Fibroblast of lung (primary cell): ENCODE results near the gene TMEM266. TPM values are rescaled to one million over a fixed set of nuclear protein-coding genes. Genes with fewer than 3 reads are reported as not detected.

Source experiments
- DNase-seq, 2 donors: peaks; one replicate each; pipeline versions ENCODE4 v3.0.0 to v3.0.0-alpha.2; 2010; ENCODE audit warnings: low read depth in 2 of 2
- H2AFZ ChIP-seq: 2 replicates; pipeline ENCODE4 v1.5.1; 2012; ENCODE audit warnings: low read length, control low read depth, inconsistent platforms
- H3K27ac ChIP-seq: 2 replicates; pipeline ENCODE4 v1.5.1; 2011; ENCODE audit warnings: low read length, control low read depth; ENCODE audit not compliant: insufficient read depth
- H3K27me3 ChIP-seq: 2 replicates; pipeline ENCODE4 v1.5.1; 2011; ENCODE audit warnings: mild to moderate bottlenecking, low read length; ENCODE audit not compliant: control insufficient read depth, insufficient read depth
- H3K36me3 ChIP-seq: 2 replicates; pipeline ENCODE4 v1.5.1; 2011; ENCODE audit warnings: low read length; ENCODE audit not compliant: control insufficient read depth, insufficient read depth
- H3K4me1 ChIP-seq: 2 replicates; pipeline ENCODE4 v1.5.1; 2011; ENCODE audit warnings: low read length; ENCODE audit not compliant: control insufficient read depth, insufficient read depth; ENCODE audit errors: extremely low read depth
- H3K4me2 ChIP-seq: 2 replicates; pipeline ENCODE4 v1.5.1; 2011; ENCODE audit warnings: low read length, control low read depth; ENCODE audit not compliant: insufficient read depth; ENCODE audit errors: extremely low read depth
- H3K4me3 ChIP-seq, 4 experiments: fragments of 200-600 bp in 1 of 4; sonication (generic) in 1 of 4; replicated peaks in 1 of 4; 2 replicates each; pipeline ENCODE4 v1.5.1; 2011 to 2016; ENCODE audit warnings: low read length in 4 of 4, low read depth in 3 of 4, mild to moderate bottlenecking in 3 of 4, control low read depth in 2 of 4, inconsistent platforms in 1 of 4, mixed read lengths in 1 of 4; ENCODE audit not compliant: insufficient read depth in 1 of 4; ENCODE audit errors: control extremely low read depth in 1 of 4
- H3K79me2 ChIP-seq: 2 replicates; pipeline ENCODE4 v1.5.1; 2012; ENCODE audit warnings: mild to moderate bottlenecking, low read length, inconsistent platforms; ENCODE audit not compliant: control insufficient read depth, insufficient read depth
- H3K9ac ChIP-seq: 2 replicates; pipeline ENCODE4 v1.5.1; 2011; ENCODE audit warnings: mild to moderate bottlenecking, low read length, control low read depth; ENCODE audit not compliant: insufficient read depth
- H3K9me3 ChIP-seq: 2 replicates; pipeline ENCODE4 v1.5.1; 2012; ENCODE audit warnings: low read depth, low read length; ENCODE audit not compliant: control insufficient read depth, insufficient read depth
- H4K20me1 ChIP-seq: 2 replicates; pipeline ENCODE4 v1.5.1; 2011; ENCODE audit warnings: low read length; ENCODE audit not compliant: control insufficient read depth, insufficient read depth; ENCODE audit errors: extremely low read depth
- CTCF ChIP-seq, 2 donors: IDR thresholded peaks in 1 of 2; conservative IDR thresholded peaks in 1 of 2; 1 replicate in 1 of 2; 2 replicates in 1 of 2; pipeline ENCODE4 v1.5.1; 2011 to 2012; ENCODE audit warnings: low read length in 2 of 2, control low read depth in 1 of 2, inconsistent platforms in 1 of 2, low read depth in 1 of 2, mild to moderate bottlenecking in 1 of 2
- EZH2 ChIP-seq: IDR thresholded peaks from 2 replicates; pipeline ENCODE4 v1.5.1; 2012; ENCODE audit warnings: low read length, control low read depth, mild to moderate bottlenecking; ENCODE audit errors: missing control alignments
- polyA plus RNA-seq, 2 donors: library from polyadenylated mRNA; depleted of rRNA in 1 of 2; stranded (reverse) in 1 of 2; unstranded in 1 of 2; fragments of >200 nt; gene quantifications; 2 replicates each; pipeline ENCODE4 v1.2.1, GENCODE V29; 2011 to 2012; ENCODE audit warnings: missing spikeins in 1 of 2
- total RNA-seq: library from RNA; depleted of rRNA; stranded (reverse); fragments of >200 nt; gene quantifications from 2 replicates; pipeline ENCODE4 v1.2.1, GENCODE V29; 2014

TMEM266 gene
- total and polyA plus RNA-seq, 2 donors (not counting 1 experiment from before 2014, with no cell fraction given) = 0.09 to 0.33 TPM

DNA sequence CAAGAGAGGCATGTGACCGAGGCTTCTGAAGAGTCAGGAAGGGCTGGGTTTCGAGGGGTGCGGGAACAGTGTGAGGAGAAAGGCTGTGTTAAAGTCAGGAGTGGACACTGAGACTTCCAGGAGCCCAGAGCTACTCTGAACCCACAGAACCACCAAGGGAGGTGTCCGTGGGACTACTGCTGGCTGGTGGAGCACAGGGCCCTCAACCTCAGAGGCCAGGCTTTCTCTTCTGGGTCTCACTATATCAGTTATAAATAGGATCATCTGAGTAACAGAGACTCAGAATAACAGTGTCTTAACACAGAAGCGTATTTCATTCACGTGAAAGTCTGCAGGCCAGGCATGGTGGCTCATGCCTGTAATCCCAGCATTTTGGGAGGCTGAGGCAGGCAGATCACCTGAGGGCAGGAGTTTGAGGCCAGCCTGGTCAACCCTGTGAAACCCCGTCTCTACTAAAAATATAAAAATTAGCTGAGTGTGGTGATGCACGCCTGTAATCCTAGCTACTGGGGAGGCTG, 113.6 kb downstream of the TMEM266 start:
- Histone ChIP-seq H3K9ac (no peak overlapping the region), H3K79me2 (no peaks in the 10 kb centered on the region), H3K27ac (no peak overlapping the region), H2AFZ (no peak overlapping the region), H3K4me1 (peaks cover 5% of the 10 kb centered on the region), H3K4me3 (no peak overlapping the region), H3K9me3 (no peaks in the 10 kb centered on the region), H4K20me1 (no peaks in the 10 kb centered on the region), H3K27me3 (peaks cover 4% of the 10 kb centered on the region), H3K36me3 (no peaks in the 10 kb centered on the region), H3K4me2 (no peak overlapping the region)
- TF ChIP-seq EZH2 (no peak), CTCF (conservative IDR thresholded peaks at IDR 0.05 in 1 of 2, IDR thresholded peaks at IDR 0.05 in 1 of 2; ENCODE audit: low read depth in 1 of 2, low read length in 2 of 2) (no peak)
- DNase-seq = no peak

- TF ChIP-seq CTCF (conservative IDR thresholded peaks at IDR 0.05 in 1 of 2, IDR thresholded peaks at IDR 0.05 in 1 of 2; ENCODE audit: low read depth in 1 of 2, low read length in 2 of 2) (no peak), EZH2 (no peak)
- no peaks in the 10 kb centered on the region for H3K79me2 ChIP-seq
- no peak overlapping the region for H3K9ac ChIP-seq
- DNase-seq = no peak
- no peaks in the 10 kb centered on the region for H4K20me1 ChIP-seq
- peaks cover 5% of the 10 kb centered on the region for H3K4me1 ChIP-seq
- H3K4me2 ChIP-seq = no peak overlapping the region
- no peak overlapping the region for H2AFZ ChIP-seq
- no peak overlapping the region for H3K4me3 ChIP-seq
- H3K36me3 ChIP-seq = no peaks in the 10 kb centered on the region
- H3K9me3 ChIP-seq = no peaks in the 10 kb centered on the region
- no peak overlapping the region for H3K27ac ChIP-seq
- H3K27me3 ChIP-seq = peaks cover 4% of the 10 kb centered on the region
Observed at GRCh38 chr15:76174654-76175053, 114.9 kb downstream of the TMEM266 start.

DNA sequence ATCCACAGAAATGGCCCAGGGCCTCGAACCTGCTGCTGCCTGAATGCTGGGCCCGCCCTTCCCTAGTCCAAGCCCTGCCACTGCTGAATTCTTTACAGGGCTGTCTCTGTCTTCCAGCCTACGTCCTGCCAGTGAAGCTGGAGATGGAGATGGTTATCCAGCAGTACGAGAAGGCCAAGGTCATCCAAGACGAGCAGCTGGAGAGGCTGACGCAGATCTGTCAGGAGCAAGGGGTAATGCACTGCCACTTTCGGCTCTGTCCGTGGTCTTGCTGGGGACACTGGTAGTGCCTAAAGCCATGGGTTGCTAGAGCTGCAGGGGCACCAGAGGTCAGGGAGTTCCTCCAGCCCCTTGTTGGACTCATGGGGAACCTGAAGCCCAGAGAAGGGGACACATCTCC, 115.7 kb downstream of the TMEM266 start:
- Histone ChIP-seq H3K4me2 (no peak overlapping the region), H3K27me3 (peaks cover 4% of the 10 kb centered on the region)
- no peak for TF ChIP-seq CTCF (conservative IDR thresholded peaks at IDR 0.05 in 1 of 2, IDR thresholded peaks at IDR 0.05 in 1 of 2; ENCODE audit: low read depth in 1 of 2, low read length in 2 of 2)
- TF ChIP-seq EZH2 = no peak

More for the DNA sequence above, 115.7 kb downstream of the TMEM266 start:
- Histone ChIP-seq H3K9me3 (no peaks in the 10 kb centered on the region), H3K36me3 (no peaks in the 10 kb centered on the region), H3K79me2 (no peaks in the 10 kb centered on the region), H2AFZ (no peak overlapping the region), H4K20me1 (no peaks in the 10 kb centered on the region), H3K4me1 (peaks cover under 1% of the 10 kb centered on the region), H3K9ac (no peak overlapping the region), H3K4me3 (no peak overlapping the region), H3K27ac (no peak overlapping the region)
- no peak for DNase-seq
